ENCODE results near the gene CDX2. TPM values are rescaled to one million over a fixed set of nuclear protein-coding genes. Genes with fewer than 3 reads are reported as not detected.

The CDX2 gene
- 0.94 to 1.2 TPM (median 1.1 TPM) in 5 replicates for total RNA-seq (2022; extraction: Qiagen RNA extraction; ENCODE audit: low read depth)

GRCh38 chr13:27969082-27969865, at the start of gene CDX2:
CDX2 (minus strand) TSS chr13:27969315; CDS start chr13:27969006, 309 bp downstream.

GRCh38 chr13:27988520-27988919, 19.4 kb upstream of the CDX2 start, which contains the start of gene URAD:
URAD (minus strand) TSS chr13:27988693; CDS start chr13:27988637, 56 bp downstream.

GRCh38 chr13:27919934-27920676, 49.0 kb downstream of the CDX2 start, which contains the start of gene PDX1:
PDX1 (plus strand) TSS chr13:27920000; CDS start chr13:27920139, 139 bp downstream.

Other genes starting within 250 kb of the CDX2 start
- not detected in 5 replicates for gene GSX1, start 176.8 kb downstream of the CDX2 start, total RNA-seq (2022; extraction: Qiagen RNA extraction; ENCODE audit: low read depth)
- gene PDX1, start 49.3 kb downstream of the CDX2 start, total RNA-seq (2022; extraction: Qiagen RNA extraction; ENCODE audit: low read depth), result 0.06 to 0.14 TPM (median 0.07 TPM) in 3 of 5 replicates, not detected in the others
- not detected in 5 replicates for gene URAD, start 19.4 kb upstream of the CDX2 start, total RNA-seq (2022; extraction: Qiagen RNA extraction; ENCODE audit: low read depth)
- gene FLT3, start 131.3 kb upstream of the CDX2 start, total RNA-seq (2022; extraction: Qiagen RNA extraction; ENCODE audit: low read depth), result not detected in 5 replicates
- gene PAN3, start 169.2 kb upstream of the CDX2 start, total RNA-seq (2022; extraction: Qiagen RNA extraction; ENCODE audit: low read depth), result 8.0 to 10.2 TPM (median 9.8 TPM) in 5 replicates

All from A549 treated with DMSO at 1 μM for 4 hours (cell line).